Parathyroid adenoma (tissue), 2 donors: ENCODE data around the gene CCSER1.

Experiments used
- H2AFZ ChIP-seq: fragments of 300-600 bp; sonication (generic); one replicate; pipeline ENCODE4 v1.7.0; 2017; ENCODE audit warnings: antibody characterized with exemption, mild to moderate bottlenecking
- H3K27ac ChIP-seq: fragments of 300-600 bp; sonication (generic); one replicate; pipeline ENCODE4 v1.7.0; 2017
- H3K27me3 ChIP-seq: fragments of 300-600 bp; sonication (generic); one replicate; pipeline ENCODE4 v1.7.0; 2017; ENCODE audit warnings: low read length; ENCODE audit not compliant: control insufficient read depth, insufficient read depth
- H3K36me3 ChIP-seq: fragments of 300-600 bp; sonication (generic); one replicate; pipeline ENCODE4 v1.7.0; 2017; ENCODE audit warnings: low read length; ENCODE audit not compliant: control insufficient read depth, insufficient read depth
- H3K4me1 ChIP-seq: fragments of 300-600 bp; sonication (generic); one replicate; pipeline ENCODE4 v1.7.0; 2017; ENCODE audit warnings: control low read depth
- H3K4me2 ChIP-seq: fragments of 300-600 bp; sonication (generic); one replicate; pipeline ENCODE4 v1.7.0; 2017; ENCODE audit warnings: low read length
- H3K4me3 ChIP-seq: fragments of 300-600 bp; sonication (generic); one replicate; pipeline ENCODE4 v1.7.0; 2017; ENCODE audit warnings: low read depth, low read length
- H3K79me2 ChIP-seq: fragments of 300-600 bp; sonication (generic); one replicate; pipeline ENCODE4 v1.7.0; 2017; ENCODE audit warnings: control low read depth
- H3K9ac ChIP-seq: fragments of 300-600 bp; sonication (generic); one replicate; pipeline ENCODE4 v1.7.0; 2017; ENCODE audit warnings: mild to moderate bottlenecking
- H3K9me3 ChIP-seq: fragments of 300-600 bp; sonication (generic); one replicate; pipeline ENCODE4 v1.7.0; 2017; ENCODE audit warnings: low read length; ENCODE audit not compliant: control insufficient read depth
- CTCF ChIP-seq: fragments of 300-600 bp; sonication (generic); IDR thresholded peaks from one replicate; pipeline ENCODE4 v1.7.0; 2017; ENCODE audit warnings: antibody characterized with exemption, mild to moderate bottlenecking
- donor health status: primary hyperparathyroidism.

Gene CCSER1

DNA sequence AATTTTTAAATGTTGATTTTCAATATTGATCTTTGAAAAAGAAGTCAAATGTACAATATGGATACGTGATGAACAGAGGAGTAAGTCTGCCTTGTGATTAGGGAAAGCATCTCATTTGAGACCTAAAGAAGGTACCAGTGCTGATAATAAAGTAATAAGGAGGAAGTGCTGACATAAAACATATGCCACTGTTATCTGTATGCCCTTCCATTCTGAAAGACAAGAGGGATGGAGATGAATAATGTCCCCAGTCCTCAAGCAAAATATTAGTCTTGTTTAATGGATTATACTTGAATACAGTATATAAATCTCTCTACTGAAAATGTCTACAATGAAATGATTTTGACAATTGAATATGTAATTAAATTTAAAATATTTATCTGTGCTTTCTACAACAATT is 58.2 kb downstream of the CCSER1 start:
- TF ChIP-seq CTCF = no peak
- H3K36me3 ChIP-seq = no peaks in the 10 kb centered on the region
- H3K9me3 ChIP-seq = no peaks in the 10 kb centered on the region
- no peak overlapping the region for H3K4me2 ChIP-seq
- H3K4me3 ChIP-seq = no peak overlapping the region
- no peaks in the 10 kb centered on the region for H3K27me3 ChIP-seq
- H3K4me1 ChIP-seq = no peaks in the 10 kb centered on the region
- H3K79me2 ChIP-seq = no peaks in the 10 kb centered on the region
- H3K9ac ChIP-seq = no peak overlapping the region
- H2AFZ ChIP-seq = no peak overlapping the region
- no peak overlapping the region for H3K27ac ChIP-seq

DNA sequence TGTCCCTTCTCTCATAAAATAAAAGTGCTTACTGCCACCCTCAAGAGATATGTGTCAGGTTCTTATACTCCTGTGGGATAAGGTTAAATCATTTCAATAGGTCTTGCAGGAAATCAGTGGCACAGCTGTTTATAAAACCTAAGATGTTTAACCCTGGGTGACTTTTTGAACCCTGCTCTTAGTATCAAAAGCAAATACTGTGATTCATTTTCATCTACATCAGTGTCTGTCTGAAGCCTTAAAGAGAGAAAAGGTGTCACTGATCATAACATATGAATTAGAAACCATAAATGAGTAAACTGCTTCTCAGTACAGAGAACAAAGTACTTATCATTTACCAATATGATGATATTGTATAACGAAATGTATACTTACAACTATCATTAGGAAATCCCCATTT is 59.0 kb downstream of the CCSER1 start:
- Histone ChIP-seq H3K36me3 (no peaks in the 10 kb centered on the region), H3K9me3 (no peaks in the 10 kb centered on the region), H3K27ac (no peak overlapping the region), H3K4me1 (no peaks in the 10 kb centered on the region), H3K4me2 (no peak overlapping the region), H3K27me3 (no peaks in the 10 kb centered on the region), H3K4me3 (no peak overlapping the region), H3K79me2 (no peaks in the 10 kb centered on the region), H2AFZ (no peak overlapping the region), H3K9ac (no peak overlapping the region)
- no peak for TF ChIP-seq CTCF

DNA sequence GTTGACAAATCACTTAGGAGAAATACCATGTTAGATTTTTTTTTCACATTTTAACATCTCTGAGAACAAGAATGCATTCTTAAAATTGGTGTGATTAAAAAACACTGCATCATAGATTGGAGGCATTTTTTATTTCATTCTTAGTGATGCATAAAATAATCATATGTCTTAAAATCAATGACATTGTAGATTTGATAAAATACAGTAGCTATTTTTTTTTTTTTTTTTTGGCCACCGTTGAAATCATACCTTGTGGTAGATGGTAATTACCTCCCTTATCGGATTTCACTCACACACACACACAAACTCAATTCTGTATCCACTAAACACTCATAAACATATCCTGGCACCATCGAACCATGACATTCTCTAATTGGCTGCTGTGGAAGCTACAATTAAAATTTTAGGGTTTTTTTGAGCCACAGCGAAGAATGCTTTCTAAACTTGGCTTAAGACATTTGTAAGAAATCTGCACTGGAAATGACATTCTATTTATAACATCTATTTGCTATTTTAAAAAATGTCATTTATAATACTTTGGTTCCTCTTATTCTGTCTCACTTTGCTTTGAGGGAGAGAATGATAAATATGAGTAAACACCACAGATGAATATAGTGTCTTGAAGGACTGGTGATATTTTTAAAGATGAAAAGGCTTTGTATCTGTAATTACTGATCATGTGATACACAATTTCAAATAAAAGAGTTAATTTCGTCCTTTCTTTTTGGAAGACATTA is 60.1 kb downstream of the CCSER1 start:
- no peaks in the 10 kb centered on the region for H3K9me3 ChIP-seq
- no peak for TF ChIP-seq CTCF
- no peak overlapping the region for H3K27ac ChIP-seq

GRCh38 chr4:90189178-90189577 is 62.0 kb downstream of the CCSER1 start:
- Histone ChIP-seq H3K4me1 (no peaks in the 10 kb centered on the region), H3K79me2 (no peaks in the 10 kb centered on the region), H3K9ac (no peak overlapping the region), H3K36me3 (no peaks in the 10 kb centered on the region), H2AFZ (no peak overlapping the region), H3K4me3 (no peak overlapping the region), H3K27me3 (no peaks in the 10 kb centered on the region), H3K4me2 (no peak overlapping the region), H3K9me3 (no peaks in the 10 kb centered on the region), H3K27ac (no peak overlapping the region)
- TF ChIP-seq CTCF = no peak

More for the DNA sequence above, 60.1 kb downstream of the CCSER1 start:
- Histone ChIP-seq H3K4me3 (no peak overlapping the region), H3K4me2 (no peak overlapping the region), H3K36me3 (no peaks in the 10 kb centered on the region), H3K9ac (no peak overlapping the region), H2AFZ (no peak overlapping the region), H3K27me3 (no peaks in the 10 kb centered on the region), H3K4me1 (no peaks in the 10 kb centered on the region), H3K79me2 (no peaks in the 10 kb centered on the region)

GRCh38 chr4:90189946-90190345 is 62.8 kb downstream of the CCSER1 start:
- Histone ChIP-seq H3K4me3 (no peak overlapping the region), H3K9ac (no peak overlapping the region), H3K27ac (no peak overlapping the region), H3K79me2 (no peaks in the 10 kb centered on the region), H3K36me3 (no peaks in the 10 kb centered on the region), H2AFZ (no peak overlapping the region), H3K27me3 (no peaks in the 10 kb centered on the region), H3K4me1 (no peaks in the 10 kb centered on the region), H3K9me3 (no peaks in the 10 kb centered on the region), H3K4me2 (no peak overlapping the region)
- no peak for TF ChIP-seq CTCF
